WTC11 (cell line): ENCODE data around the gene MRM3.

Experiments used
- CBFB ChIP-seq: sonication (generic); formaldehyde crosslinking; IDR thresholded peaks from 2 replicates; pipeline ENCODE4 v1.8.1; 2022; ENCODE audit warnings: mild to moderate bottlenecking, low read depth, missing genetic modification reagents
- CREB1 ChIP-seq: sonication (generic); formaldehyde crosslinking; IDR thresholded peaks from 2 replicates; pipeline ENCODE4 v1.8.0; 2023; ENCODE audit warnings: mild to moderate bottlenecking, missing genetic modification reagents
- SP1 ChIP-seq: sonication (generic); formaldehyde crosslinking; conservative IDR thresholded peaks from 2 replicates; pipeline ENCODE4 v1.8.1; 2022; ENCODE audit warnings: missing genetic modification reagents
- TEAD4 ChIP-seq: sonication (generic); formaldehyde crosslinking; IDR thresholded peaks from 2 replicates; pipeline ENCODE4 v1.8.0; 2022; ENCODE audit warnings: mild to moderate bottlenecking, missing genetic modification reagents
- ZNF317 ChIP-seq: sonication (generic); formaldehyde crosslinking; IDR thresholded peaks from 2 replicates; pipeline ENCODE4 v1.8.1; 2023; ENCODE audit warnings: low read depth, mild to moderate bottlenecking, moderate library complexity, missing genetic modification reagents, borderline replicate concordance
- TF ChIP-seq, protein P1 (sequence below): fragments of 200-600 bp; IDR thresholded peaks from 2 replicates; pipeline ENCODE4 v1.8.0; 2022; ENCODE audit warnings: antibody characterized with exemption
- TF ChIP-seq, protein P2 (sequence below): sonication (generic); formaldehyde crosslinking; IDR thresholded peaks from 2 replicates; pipeline ENCODE4 v1.8.1; 2023; ENCODE audit warnings: mild to moderate bottlenecking, moderate library complexity, missing genetic modification reagents
- TF ChIP-seq, protein P3 (sequence below): fragments of 250-450 bp; sonication (Bioruptor Pico); IDR thresholded peaks from 2 replicates; pipeline ENCODE4 v1.9.0; 2021; ENCODE audit warnings: mild to moderate bottlenecking, borderline replicate concordance

DNA sequence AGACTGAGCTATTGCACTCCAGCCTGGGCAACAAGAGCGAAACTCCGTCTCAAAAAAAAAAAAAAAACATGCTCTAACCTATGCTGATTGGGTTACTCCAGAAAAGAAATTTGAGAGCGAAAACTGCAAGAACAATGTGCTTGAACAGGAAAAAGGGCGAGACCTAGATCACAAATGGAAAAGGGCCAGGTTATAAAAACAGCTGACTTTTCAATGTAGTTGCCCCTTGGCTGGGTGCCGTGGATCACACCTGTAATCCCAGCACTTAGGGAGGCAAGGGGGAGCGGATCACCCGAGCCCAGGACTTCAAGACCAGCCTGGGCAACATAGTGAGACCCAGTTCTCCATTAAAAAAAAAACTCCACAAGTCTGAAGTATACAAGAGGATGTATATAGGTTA, 48.8 kb downstream of the MRM3 start:
- TF ChIP-seq CREB1 (CRISPR knock-in tag) (no peak), SP1 (no peak), TEAD4 (CRISPR knock-in tag) (no peak), CBFB (CRISPR knock-in tag) (no peak), ZNF317 (no peak)
- TF ChIP-seq, protein P1, sequence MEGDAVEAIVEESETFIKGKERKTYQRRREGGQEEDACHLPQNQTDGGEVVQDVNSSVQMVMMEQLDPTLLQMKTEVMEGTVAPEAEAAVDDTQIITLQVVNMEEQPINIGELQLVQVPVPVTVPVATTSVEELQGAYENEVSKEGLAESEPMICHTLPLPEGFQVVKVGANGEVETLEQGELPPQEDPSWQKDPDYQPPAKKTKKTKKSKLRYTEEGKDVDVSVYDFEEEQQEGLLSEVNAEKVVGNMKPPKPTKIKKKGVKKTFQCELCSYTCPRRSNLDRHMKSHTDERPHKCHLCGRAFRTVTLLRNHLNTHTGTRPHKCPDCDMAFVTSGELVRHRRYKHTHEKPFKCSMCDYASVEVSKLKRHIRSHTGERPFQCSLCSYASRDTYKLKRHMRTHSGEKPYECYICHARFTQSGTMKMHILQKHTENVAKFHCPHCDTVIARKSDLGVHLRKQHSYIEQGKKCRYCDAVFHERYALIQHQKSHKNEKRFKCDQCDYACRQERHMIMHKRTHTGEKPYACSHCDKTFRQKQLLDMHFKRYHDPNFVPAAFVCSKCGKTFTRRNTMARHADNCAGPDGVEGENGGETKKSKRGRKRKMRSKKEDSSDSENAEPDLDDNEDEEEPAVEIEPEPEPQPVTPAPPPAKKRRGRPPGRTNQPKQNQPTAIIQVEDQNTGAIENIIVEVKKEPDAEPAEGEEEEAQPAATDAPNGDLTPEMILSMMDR = no peak
- TF ChIP-seq, protein P2, sequence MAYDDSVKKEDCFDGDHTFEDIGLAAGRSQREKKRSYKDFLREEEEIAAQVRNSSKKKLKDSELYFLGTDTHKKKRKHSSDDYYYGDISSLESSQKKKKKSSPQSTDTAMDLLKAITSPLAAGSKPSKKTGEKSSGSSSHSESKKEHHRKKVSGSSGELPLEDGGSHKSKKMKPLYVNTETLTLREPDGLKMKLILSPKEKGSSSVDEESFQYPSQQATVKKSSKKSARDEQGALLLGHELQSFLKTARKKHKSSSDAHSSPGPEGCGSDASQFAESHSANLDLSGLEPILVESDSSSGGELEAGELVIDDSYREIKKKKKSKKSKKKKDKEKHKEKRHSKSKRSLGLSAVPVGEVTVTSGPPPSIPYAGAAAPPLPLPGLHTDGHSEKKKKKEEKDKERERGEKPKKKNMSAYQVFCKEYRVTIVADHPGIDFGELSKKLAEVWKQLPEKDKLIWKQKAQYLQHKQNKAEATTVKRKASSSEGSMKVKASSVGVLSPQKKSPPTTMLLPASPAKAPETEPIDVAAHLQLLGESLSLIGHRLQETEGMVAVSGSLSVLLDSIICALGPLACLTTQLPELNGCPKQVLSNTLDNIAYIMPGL = no peak
- TF ChIP-seq, protein P3, sequence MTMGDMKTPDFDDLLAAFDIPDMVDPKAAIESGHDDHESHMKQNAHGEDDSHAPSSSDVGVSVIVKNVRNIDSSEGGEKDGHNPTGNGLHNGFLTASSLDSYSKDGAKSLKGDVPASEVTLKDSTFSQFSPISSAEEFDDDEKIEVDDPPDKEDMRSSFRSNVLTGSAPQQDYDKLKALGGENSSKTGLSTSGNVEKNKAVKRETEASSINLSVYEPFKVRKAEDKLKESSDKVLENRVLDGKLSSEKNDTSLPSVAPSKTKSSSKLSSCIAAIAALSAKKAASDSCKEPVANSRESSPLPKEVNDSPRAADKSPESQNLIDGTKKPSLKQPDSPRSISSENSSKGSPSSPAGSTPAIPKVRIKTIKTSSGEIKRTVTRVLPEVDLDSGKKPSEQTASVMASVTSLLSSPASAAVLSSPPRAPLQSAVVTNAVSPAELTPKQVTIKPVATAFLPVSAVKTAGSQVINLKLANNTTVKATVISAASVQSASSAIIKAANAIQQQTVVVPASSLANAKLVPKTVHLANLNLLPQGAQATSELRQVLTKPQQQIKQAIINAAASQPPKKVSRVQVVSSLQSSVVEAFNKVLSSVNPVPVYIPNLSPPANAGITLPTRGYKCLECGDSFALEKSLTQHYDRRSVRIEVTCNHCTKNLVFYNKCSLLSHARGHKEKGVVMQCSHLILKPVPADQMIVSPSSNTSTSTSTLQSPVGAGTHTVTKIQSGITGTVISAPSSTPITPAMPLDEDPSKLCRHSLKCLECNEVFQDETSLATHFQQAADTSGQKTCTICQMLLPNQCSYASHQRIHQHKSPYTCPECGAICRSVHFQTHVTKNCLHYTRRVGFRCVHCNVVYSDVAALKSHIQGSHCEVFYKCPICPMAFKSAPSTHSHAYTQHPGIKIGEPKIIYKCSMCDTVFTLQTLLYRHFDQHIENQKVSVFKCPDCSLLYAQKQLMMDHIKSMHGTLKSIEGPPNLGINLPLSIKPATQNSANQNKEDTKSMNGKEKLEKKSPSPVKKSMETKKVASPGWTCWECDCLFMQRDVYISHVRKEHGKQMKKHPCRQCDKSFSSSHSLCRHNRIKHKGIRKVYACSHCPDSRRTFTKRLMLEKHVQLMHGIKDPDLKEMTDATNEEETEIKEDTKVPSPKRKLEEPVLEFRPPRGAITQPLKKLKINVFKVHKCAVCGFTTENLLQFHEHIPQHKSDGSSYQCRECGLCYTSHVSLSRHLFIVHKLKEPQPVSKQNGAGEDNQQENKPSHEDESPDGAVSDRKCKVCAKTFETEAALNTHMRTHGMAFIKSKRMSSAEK (CRISPR knock-in tag) = no peak
